PC-9 (cell line): ENCODE data around the gene RFTN1. TPM values are rescaled to one million over a fixed set of nuclear protein-coding genes. Genes with fewer than 3 reads are reported as not detected.

Experiments
- BruUV-seq: library from RNA; stranded (reverse); fragments of 400-500 nt; replicated peaks from 2 replicates; lab custom pipeline; 2021; lab: Mats Ljungman, UMichigan
- CTCF ChIA-PET: fragments of 300-600 bp; sonication (Branson Sonifier 250); formaldehyde crosslinking; loops from one replicate; lab custom pipeline; 2022; ENCODE audit warnings: antibody characterized with exemption; lab: Charles Lee
- POLR2A ChIA-PET: fragments of 300-600 bp; sonication (Branson Sonifier 250); formaldehyde crosslinking; loops from one replicate; lab custom pipeline; 2022; ENCODE audit warnings: antibody characterized with exemption; ENCODE audit not compliant: unreplicated experiment; lab: Charles Lee
- DNase-seq, 2 experiments: peaks; one replicate each; pipeline versions ENCODE4 v3.0.0 to v3.0.0-alpha.2; 2015 to 2022; ENCODE audit warnings: mixed read lengths in 1 of 2
- H2AFZ ChIP-seq: fragments of 200-600 bp; sonication (generic); 2 replicates; pipeline ENCODE4 v1.8.1; 2017; ENCODE audit warnings: antibody characterized with exemption
- H3F3A ChIP-seq: fragments of 200-600 bp; sonication (generic); 2 replicates; pipeline ENCODE4 v1.8.1; 2017; ENCODE audit warnings: antibody characterized with exemption, mild to moderate bottlenecking, low read depth; ENCODE audit not compliant: insufficient read depth
- H3K27ac ChIP-seq: fragments of 200-600 bp; sonication (generic); 2 replicates; pipeline ENCODE4 v1.6.1; 2016; ENCODE audit warnings: mixed run types
- H3K27me3 ChIP-seq: fragments of 200-600 bp; sonication (generic); 2 replicates; pipeline ENCODE4 v1.6.1; 2016; ENCODE audit warnings: low read depth, mixed run types; ENCODE audit not compliant: insufficient read depth
- H3K36me3 ChIP-seq: fragments of 200-600 bp; sonication (generic); 2 replicates; pipeline ENCODE4 v1.6.1; 2016; ENCODE audit warnings: low read depth, mixed run types
- H3K4me1 ChIP-seq: fragments of 200-600 bp; sonication (generic); replicated peaks from 2 replicates; pipeline ENCODE4 v1.6.1; 2016; ENCODE audit warnings: mixed run types; ENCODE audit not compliant: insufficient read depth
- H3K4me2 ChIP-seq: fragments of 200-600 bp; sonication (generic); 2 replicates; pipeline ENCODE4 v1.6.1; 2017; ENCODE audit warnings: mixed run types
- H3K4me3 ChIP-seq: fragments of 200-600 bp; sonication (generic); 2 replicates; pipeline ENCODE4 v1.6.1; 2016; ENCODE audit warnings: mixed run types
- H3K79me2 ChIP-seq: fragments of 200-600 bp; sonication (generic); 2 replicates; pipeline ENCODE4 v1.6.1; 2017; ENCODE audit warnings: low read depth, mixed run types
- H3K9me2 ChIP-seq: fragments of 200-600 bp; sonication (generic); 2 replicates; pipeline ENCODE4 v1.8.1; 2017; ENCODE audit warnings: mild to moderate bottlenecking; ENCODE audit not compliant: insufficient read depth
- H3K9me3 ChIP-seq: fragments of 200-600 bp; sonication (generic); 2 replicates; pipeline ENCODE4 v1.8.1; 2016; ENCODE audit warnings: low read depth; ENCODE audit not compliant: insufficient read depth
- H4K20me1 ChIP-seq: fragments of 200-600 bp; sonication (generic); 2 replicates; pipeline ENCODE4 v1.8.1; 2017; ENCODE audit not compliant: insufficient read depth
- EZH2 ChIP-seq: fragments of 200-600 bp; sonication (generic); IDR thresholded peaks from 2 replicates; pipeline ENCODE4 v1.8.0; 2017; ENCODE audit warnings: antibody characterized with exemption, low read depth
- intact Hi-C: fragments of 100-400 bp; cut with micrococcal nuclease; formaldehyde crosslinking; loops from one replicate; pipeline ENCODE4 v1.10.0; 2022; ENCODE audit not compliant: unreplicated experiment
- total RNA-seq: library from RNA; stranded (reverse); gene quantifications from 2 replicates; pipeline ENCODE4 v1.2.3, GENCODE V29; 2021
- TF ChIP-seq, protein P1 (sequence below): fragments of 200-600 bp; sonication (generic); conservative IDR thresholded peaks from 2 replicates; pipeline ENCODE4 v1.6.1; 2017; ENCODE audit warnings: mixed run types, antibody characterized with exemption, mild to moderate bottlenecking, moderate library complexity

RFTN1 gene
- total RNA-seq, 1 experiment from 2014 or later = 0.41 TPM

DNA sequence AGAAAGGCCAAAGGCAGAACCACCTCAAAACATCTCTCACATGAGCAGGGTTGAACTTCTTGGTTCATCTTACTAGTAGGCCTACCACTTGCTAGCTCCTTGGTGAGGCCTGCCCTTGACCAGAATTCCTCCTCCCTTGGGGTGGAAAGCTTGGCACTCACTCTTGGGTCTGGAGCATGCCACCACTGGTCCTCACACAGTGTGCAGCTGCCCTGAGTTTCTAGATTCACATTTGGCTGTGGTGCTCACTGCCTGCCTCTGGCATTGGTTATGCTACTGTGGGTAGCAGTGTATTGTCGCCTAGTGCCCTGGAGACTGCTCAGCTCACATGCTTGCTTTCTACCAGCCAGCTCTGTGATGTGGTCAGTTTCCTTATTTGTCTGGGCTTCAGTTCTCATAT is 224.8 kb downstream of the RFTN1 start:
- no peak overlapping the region for H2AFZ ChIP-seq
- 0 out of 2 replicates have a peak, but pooled peaks cover 4% of the 10 kb centered on the region for H3K79me2 ChIP-seq
- intact Hi-C loops = no loop called here
- H3K4me1 ChIP-seq = no peaks in the 10 kb centered on the region
- CTCF ChIA-PET = interaction anchor here (1.2 kb wide), 1 partner anchor 261 kb away, joined by 4 read pairs; no protein-coding TSS in a partner anchor
- no peaks in the 10 kb centered on the region for H3K9me2 ChIP-seq
- H4K20me1 ChIP-seq = peaks cover 7% of the 10 kb centered on the region; the same call in 1 of the 2 replicates
- H3K9me3 ChIP-seq = no peaks in the 10 kb centered on the region
- no peak for TF ChIP-seq EZH2
- TF ChIP-seq, protein P1, sequence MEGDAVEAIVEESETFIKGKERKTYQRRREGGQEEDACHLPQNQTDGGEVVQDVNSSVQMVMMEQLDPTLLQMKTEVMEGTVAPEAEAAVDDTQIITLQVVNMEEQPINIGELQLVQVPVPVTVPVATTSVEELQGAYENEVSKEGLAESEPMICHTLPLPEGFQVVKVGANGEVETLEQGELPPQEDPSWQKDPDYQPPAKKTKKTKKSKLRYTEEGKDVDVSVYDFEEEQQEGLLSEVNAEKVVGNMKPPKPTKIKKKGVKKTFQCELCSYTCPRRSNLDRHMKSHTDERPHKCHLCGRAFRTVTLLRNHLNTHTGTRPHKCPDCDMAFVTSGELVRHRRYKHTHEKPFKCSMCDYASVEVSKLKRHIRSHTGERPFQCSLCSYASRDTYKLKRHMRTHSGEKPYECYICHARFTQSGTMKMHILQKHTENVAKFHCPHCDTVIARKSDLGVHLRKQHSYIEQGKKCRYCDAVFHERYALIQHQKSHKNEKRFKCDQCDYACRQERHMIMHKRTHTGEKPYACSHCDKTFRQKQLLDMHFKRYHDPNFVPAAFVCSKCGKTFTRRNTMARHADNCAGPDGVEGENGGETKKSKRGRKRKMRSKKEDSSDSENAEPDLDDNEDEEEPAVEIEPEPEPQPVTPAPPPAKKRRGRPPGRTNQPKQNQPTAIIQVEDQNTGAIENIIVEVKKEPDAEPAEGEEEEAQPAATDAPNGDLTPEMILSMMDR = no peak
- H3K27me3 ChIP-seq = no peaks in the 10 kb centered on the region
- H3K36me3 ChIP-seq = peaks cover 6% of the 10 kb centered on the region; the same call in 1 of the 2 replicates
- no peak for DNase-seq
- POLR2A ChIA-PET = no interaction called here
- no peak overlapping the region for H3K4me3 ChIP-seq
- BruUV-seq = no TSS peak
- H3F3A ChIP-seq = no peaks in the 10 kb centered on the region
- H3K4me2 ChIP-seq = no peak overlapping the region
- H3K27ac ChIP-seq = no peak overlapping the region

DNA sequence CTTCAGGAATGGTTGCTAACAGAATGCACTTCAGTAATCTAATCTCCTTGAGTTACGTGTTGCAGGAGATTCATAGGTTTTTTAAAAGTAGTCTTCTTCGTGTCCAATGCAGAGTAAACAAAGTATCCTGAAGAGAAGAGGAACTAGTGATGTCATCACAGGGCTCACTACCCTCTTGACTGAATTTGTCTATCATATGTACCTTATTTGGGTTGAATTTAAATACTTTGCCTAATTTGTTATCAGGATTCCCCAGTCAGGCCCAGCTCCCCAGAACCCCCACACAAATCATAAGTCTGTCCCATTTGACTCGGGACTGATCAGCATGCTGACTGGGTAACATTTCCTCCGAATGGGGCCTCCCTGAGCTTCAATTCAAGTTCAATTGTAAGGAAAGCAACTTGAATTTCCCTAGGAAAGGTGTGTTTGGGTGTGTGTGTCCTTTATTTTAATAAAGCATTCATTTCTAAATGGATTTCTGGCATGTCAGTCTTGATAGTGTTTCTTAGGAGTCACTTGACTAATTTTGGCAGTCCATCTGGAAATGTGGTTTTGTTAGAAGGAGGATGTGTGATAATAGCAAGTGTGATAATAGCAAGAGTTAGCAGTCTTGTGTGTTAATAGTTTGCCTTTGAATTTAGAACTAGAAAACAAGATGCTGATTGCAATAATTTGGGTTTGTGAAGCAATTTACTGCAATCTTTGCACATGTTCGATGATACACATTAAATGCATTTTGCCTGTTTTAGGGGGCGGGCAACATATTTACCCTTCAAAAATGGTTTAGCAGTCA is 226.6 kb downstream of the RFTN1 start:
- Histone ChIP-seq H4K20me1 (peaks cover 7% of the 10 kb centered on the region; the same call in 1 of the 2 replicates), H3K27ac (no peak overlapping the region), H3K36me3 (no peaks in the 10 kb centered on the region), H3K4me3 (no peak overlapping the region), H3K9me3 (no peaks in the 10 kb centered on the region), H3F3A (no peaks in the 10 kb centered on the region), H3K4me2 (no peak overlapping the region), H3K27me3 (no peaks in the 10 kb centered on the region), H3K79me2 (0 out of 2 replicates have a peak, but pooled peaks cover 4% of the 10 kb centered on the region), H3K4me1 (no peaks in the 10 kb centered on the region), H3K9me2 (no peaks in the 10 kb centered on the region), H2AFZ (no peak overlapping the region)
- ChIA-PET CTCF (no interaction called here), POLR2A (no interaction called here)
- intact Hi-C loops = no loop called here
- TF ChIP-seq, protein P1 = no peak
- TF ChIP-seq EZH2 = no peak
- DNase-seq = no peak
- BruUV-seq = no TSS peak

DNA sequence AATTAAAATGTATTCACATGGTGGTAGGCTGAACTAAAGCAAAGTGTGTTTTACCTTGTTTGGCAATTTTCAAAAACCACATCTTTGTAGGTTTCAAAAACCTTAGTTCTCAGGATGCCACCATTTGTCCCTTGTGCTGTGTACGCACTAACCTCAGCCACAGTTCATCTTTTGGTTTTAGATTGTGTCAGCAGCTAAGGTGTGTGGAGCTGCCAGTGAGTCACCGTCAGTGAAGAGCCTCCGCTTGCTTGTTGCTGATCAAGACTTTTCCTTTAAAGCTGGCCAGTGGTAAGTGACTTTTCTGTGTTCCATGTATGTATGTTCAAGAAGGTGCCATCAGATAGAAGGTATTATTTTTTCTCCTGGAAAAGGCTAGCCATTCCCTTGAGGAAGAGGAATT is 227.3 kb downstream of the RFTN1 start:
- H3K27me3 ChIP-seq = no peaks in the 10 kb centered on the region
- H3K9me2 ChIP-seq = no peaks in the 10 kb centered on the region
- BruUV-seq = no TSS peak
- intact Hi-C loops = no loop called here
- ChIA-PET POLR2A (no interaction called here), CTCF (no interaction called here)
- no peak overlapping the region for H3K27ac ChIP-seq
- no peak overlapping the region for H3K4me3 ChIP-seq
- no peaks in the 10 kb centered on the region for H3K36me3 ChIP-seq
- DNase-seq = no peak
- no peak overlapping the region for H3K4me2 ChIP-seq
- H4K20me1 ChIP-seq = peaks cover 4% of the 10 kb centered on the region; the same call in 1 of the 2 replicates
- no peaks in the 10 kb centered on the region for H3K79me2 ChIP-seq
- no peak for TF ChIP-seq EZH2
- TF ChIP-seq, protein P1 = no peak
- H2AFZ ChIP-seq = no peak overlapping the region
- H3K4me1 ChIP-seq = no peaks in the 10 kb centered on the region
- no peaks in the 10 kb centered on the region for H3K9me3 ChIP-seq
- H3F3A ChIP-seq = no peaks in the 10 kb centered on the region
